ENCODE measurements around the gene HHIPL1. TPM values are rescaled to one million over a fixed set of nuclear protein-coding genes. Genes with fewer than 3 reads are reported as not detected.
A peak's percentile ranks its signal among the peaks of the same experiment; 100 is the strongest.

Gene HHIPL1
- total RNA-seq, 1 experiment from 2014 or later: 2.6 TPM

- Histone ChIP-seq H3K79me1 (ENCODE audit: insufficient read depth, low read depth, low read length, poor library complexity, severe bottlenecking) (peaks cover 3% of the 10 kb centered on the region), H4K5ac (ENCODE audit: insufficient read length, low read depth, low read length) (no peak overlapping the region), H3K9ac (ENCODE audit: extremely low read depth, insufficient read length, low read length) (no peak overlapping the region), H2AK5ac (ENCODE audit: insufficient read length, low read length) (no peak overlapping the region), H3K56ac (ENCODE audit: insufficient read length, low read depth, low read length) (no peak overlapping the region), H2AFZ (ENCODE audit: low read length) (no peak overlapping the region), H2BK12ac (ENCODE audit: insufficient read length, low read depth, low read length) (no peak overlapping the region), H3K4ac (ENCODE audit: low read depth, low read length) (no peak overlapping the region), H2BK120ac (ENCODE audit: low read depth, low read length, poor library complexity, severe bottlenecking) (no peak overlapping the region), H4K20me1 (ENCODE audit: control insufficient read depth, insufficient read depth, insufficient read length) (no peaks in the 10 kb centered on the region), H2BK15ac (ENCODE audit: low read depth, low read length) (no peak overlapping the region), H2BK20ac (ENCODE audit: low read depth, low read length, poor library complexity, severe bottlenecking) (no peak overlapping the region), H3K9me3 (ENCODE audit: control insufficient read depth, low read depth, low read length) (no peaks in the 10 kb centered on the region), H3K14ac (ENCODE audit: insufficient read depth, low read length) (peak overlapping the region; percentile 78; the same call in 1 of the 2 replicates), H2BK5ac (ENCODE audit: insufficient read length, low read length) (no peak overlapping the region), H3K4me2 (ENCODE audit: insufficient read depth, insufficient read length, low read length) (peak overlapping the region; percentile 61), H3K23ac (ENCODE audit: insufficient read length, low read depth, low read length) (no peak overlapping the region), H3K18ac (ENCODE audit: insufficient read length, low read depth, low read length) (peak overlapping the region; percentile 85), H4K91ac (ENCODE audit: insufficient read length, low read depth, low read length) (no peak overlapping the region), H3K27me3 (ENCODE audit: insufficient read depth, low read length) (peaks cover 18% of the 10 kb centered on the region; the same call in 1 of the 2 replicates), H3K79me2 (ENCODE audit: insufficient read depth, low read length) (peaks cover 8% of the 10 kb centered on the region; the same call in 1 of the 2 replicates), H3K23me2 (ENCODE audit: insufficient read length, low read depth, low read length, poor library complexity, severe bottlenecking) (peaks cover 18% of the 10 kb centered on the region), H4K8ac (replicated peaks; ENCODE audit: insufficient read length, low read depth, low read length) (no peak overlapping the region), H3T11ph (ENCODE audit: low read length) (no peak overlapping the region), H3K4me1 (ENCODE audit: insufficient read depth, low read length) (no peaks in the 10 kb centered on the region; the same call in 1 of the 2 replicates), H3K27ac (ENCODE audit: insufficient read length, low read depth, low read length) (no peak overlapping the region)
- Mint-ChIP-seq H3K9me3 (no peaks in the 10 kb centered on the region), H3K27me3 (ENCODE audit: low read depth) (peaks cover 53% of the 10 kb centered on the region), H3K27ac (peak overlapping the region; percentile 76 to 97 (median 94); a peak in 5 of 7 replicates), H3K4me1 (peaks cover 32 to 46% of the 10 kb centered on the region in 2 experiments), H3K4me3 (peak overlapping the region; percentile 79 to 88), H3K36me3 (ENCODE audit: insufficient read depth in 1 of 3, low read depth in 3 of 3) (peaks cover 0 to 3% (median 0%) of the 10 kb centered on the region in 3 experiments; a peak in 3 of 7 replicates)
- DNase-seq: peak; percentile 97
- TF ChIP-seq CTCF (conservative IDR thresholded peaks at IDR 0.05): no peak
- no CpG with 5 or more reads among the region's 65 CpGs for WGBS (ENCODE audit: extremely low coverage, insufficient read length, low lambda C conversion rate)
Measured at GRCh38 chr14:99604278-99604765, 40.6 kb upstream of the HHIPL1 start.

All from H9 (cell line).